Lower leg skin (tissue), 4 donors: ENCODE results near the gene NAV3. TPM values are rescaled to one million over a fixed set of nuclear protein-coding genes. Genes with fewer than 3 reads are reported as not detected.

Experiments
- DNase-seq, 2 donors: peaks; one replicate each; pipeline ENCODE4 v3.0.0-alpha.2; 2019; ENCODE audit warnings: low spot score in 2 of 2
- H3K4me3 ChIP-seq: fragments of 200-600 bp; sonication (generic); 2 replicates; pipeline ENCODE4 v1.5.1; 2017; ENCODE audit warnings: mild to moderate bottlenecking, low read depth; ENCODE audit not compliant: poor library complexity, severe bottlenecking
- POLR2A ChIP-seq, 2 donors: fragments of 450-650 bp; IDR thresholded peaks; one replicate each; pipeline ENCODE4 v1.6.1; 2016 to 2017; ENCODE audit warnings: antibody characterized with exemption in 2 of 2, mild to moderate bottlenecking in 1 of 2, moderate library complexity in 1 of 2
- WGBS, 2 donors: methylation state at CpG; one replicate each; pipeline ENCODE4 v1.1.5; 2018; 5-methylcytosine and 5-hydroxymethylcytosine counted together
- intact Hi-C: fragments of 100-400 bp; cut with DNase I; formaldehyde crosslinking; loops from one replicate; pipeline ENCODE4 v1.15.0; 2023; ENCODE audit warnings: low total_unique reads
- total RNA-seq, 4 donors: library from RNA; depleted of rRNA; stranded (reverse); fragments of >200 nt; gene quantifications; one replicate each; pipeline ENCODE4 v1.1.0, GENCODE V29; 2016
- TF ChIP-seq, protein P1 (sequence below), 3 donors: fragments of 450-650 bp; IDR thresholded peaks; one replicate each; pipeline ENCODE4 v1.5.1; 2016; ENCODE audit warnings: antibody characterized with exemption in 3 of 3, mild to moderate bottlenecking in 3 of 3, moderate library complexity in 2 of 3

The NAV3 gene
- total RNA-seq, 4 donors from 2014 or later: 8.0 to 22.5 (median 12.7) TPM

DNA sequence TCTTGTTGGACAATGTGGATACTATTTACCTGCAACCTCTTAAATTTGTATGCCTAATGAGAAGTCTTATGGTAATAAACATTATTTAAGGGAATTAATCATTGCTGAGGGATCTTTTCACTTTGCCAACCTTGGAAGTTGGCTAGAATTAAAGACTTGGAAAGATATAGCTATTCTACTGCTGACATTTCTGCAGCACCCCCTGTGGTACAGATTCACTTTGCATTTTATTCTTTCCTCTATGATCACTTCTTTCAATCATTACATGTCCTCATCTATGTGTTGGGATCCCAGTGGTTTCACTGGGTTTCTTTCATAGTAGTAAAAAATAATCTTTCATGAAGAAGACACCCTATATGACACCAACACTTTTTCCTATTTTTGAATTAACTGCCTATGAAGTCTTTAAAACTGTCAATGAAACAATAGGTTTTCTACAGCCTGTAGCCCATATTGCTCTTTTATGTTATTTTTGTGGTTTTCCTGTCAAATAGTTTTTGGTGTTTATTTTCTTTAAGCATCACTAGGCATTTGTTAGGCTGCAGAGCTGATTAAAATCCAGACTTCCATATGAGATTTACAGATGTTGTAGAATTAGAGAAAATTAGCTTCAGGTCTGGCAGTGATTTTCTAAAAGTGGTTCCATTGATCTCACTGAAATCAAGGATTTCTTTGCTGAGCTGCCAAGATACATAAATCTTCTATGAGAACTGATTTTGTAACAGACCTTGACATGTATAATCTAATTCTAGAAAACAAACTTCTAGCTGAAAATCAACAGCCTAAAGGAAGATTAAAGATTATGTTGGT is 256.1 kb downstream of the NAV3 start:
- no peak overlapping the region for H3K4me3 ChIP-seq
- intact Hi-C loops: no loop called here
- DNase-seq: no peak
- TF ChIP-seq, protein P1, sequence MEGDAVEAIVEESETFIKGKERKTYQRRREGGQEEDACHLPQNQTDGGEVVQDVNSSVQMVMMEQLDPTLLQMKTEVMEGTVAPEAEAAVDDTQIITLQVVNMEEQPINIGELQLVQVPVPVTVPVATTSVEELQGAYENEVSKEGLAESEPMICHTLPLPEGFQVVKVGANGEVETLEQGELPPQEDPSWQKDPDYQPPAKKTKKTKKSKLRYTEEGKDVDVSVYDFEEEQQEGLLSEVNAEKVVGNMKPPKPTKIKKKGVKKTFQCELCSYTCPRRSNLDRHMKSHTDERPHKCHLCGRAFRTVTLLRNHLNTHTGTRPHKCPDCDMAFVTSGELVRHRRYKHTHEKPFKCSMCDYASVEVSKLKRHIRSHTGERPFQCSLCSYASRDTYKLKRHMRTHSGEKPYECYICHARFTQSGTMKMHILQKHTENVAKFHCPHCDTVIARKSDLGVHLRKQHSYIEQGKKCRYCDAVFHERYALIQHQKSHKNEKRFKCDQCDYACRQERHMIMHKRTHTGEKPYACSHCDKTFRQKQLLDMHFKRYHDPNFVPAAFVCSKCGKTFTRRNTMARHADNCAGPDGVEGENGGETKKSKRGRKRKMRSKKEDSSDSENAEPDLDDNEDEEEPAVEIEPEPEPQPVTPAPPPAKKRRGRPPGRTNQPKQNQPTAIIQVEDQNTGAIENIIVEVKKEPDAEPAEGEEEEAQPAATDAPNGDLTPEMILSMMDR (IDR thresholded peaks at IDR 0.05): no peak
- TF ChIP-seq POLR2A (IDR thresholded peaks at IDR 0.05): no peak

DNA sequence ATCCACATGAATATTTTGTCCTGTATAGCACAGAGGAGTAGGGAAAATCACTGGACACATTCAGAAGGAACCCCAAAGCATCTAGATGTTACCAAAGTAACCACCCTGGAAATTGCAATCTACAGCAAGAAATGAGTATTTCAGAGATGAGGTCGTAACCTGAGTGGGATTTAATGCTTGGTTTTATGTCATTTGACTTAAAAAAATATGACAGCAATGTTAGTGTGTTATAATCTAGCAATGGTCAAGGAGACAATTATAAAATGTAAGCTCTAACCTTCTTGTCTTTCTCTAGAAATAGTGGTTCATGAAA is 256.6 kb downstream of the NAV3 start:
- no peak overlapping the region for H3K4me3 ChIP-seq
- TF ChIP-seq POLR2A (IDR thresholded peaks at IDR 0.05): no peak
- TF ChIP-seq, protein P1 (IDR thresholded peaks at IDR 0.05): no peak
- intact Hi-C loops: no loop called here
- DNase-seq: no peak
- 77 to 82% methylated on average over 1 of the region's 1 CpG for whole genome bisulfite sequencing, 2 donors

DNA sequence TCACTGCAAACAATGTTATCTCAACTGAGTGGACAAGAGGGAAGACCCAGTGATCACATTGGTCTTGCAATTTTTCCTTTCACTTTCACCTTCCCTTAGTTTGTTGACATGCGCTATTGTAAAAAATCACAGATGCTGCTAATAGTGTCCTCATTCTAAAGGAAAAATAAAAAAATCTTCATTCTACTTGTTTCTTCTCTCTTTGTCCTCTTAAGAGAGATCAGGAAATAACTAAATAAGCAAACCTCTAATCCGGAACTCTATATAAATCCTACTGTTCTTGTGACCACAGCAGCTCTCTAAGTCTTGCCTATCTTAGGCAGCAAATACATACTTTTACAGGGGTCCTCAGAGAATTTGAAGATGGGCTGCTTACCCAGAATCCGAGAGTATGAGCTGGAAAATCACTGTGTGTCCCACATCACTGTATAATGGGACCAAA is 257.7 kb downstream of the NAV3 start:
- 64 to 65% methylated on average over 3 of the region's 3 CpGs for WGBS, 2 donors
- intact Hi-C loops: no loop called here
- DNase-seq: no peak
- no peak overlapping the region for H3K4me3 ChIP-seq
- no peak for TF ChIP-seq POLR2A (IDR thresholded peaks at IDR 0.05)
- TF ChIP-seq, protein P1 (IDR thresholded peaks at IDR 0.05): no peak

DNA sequence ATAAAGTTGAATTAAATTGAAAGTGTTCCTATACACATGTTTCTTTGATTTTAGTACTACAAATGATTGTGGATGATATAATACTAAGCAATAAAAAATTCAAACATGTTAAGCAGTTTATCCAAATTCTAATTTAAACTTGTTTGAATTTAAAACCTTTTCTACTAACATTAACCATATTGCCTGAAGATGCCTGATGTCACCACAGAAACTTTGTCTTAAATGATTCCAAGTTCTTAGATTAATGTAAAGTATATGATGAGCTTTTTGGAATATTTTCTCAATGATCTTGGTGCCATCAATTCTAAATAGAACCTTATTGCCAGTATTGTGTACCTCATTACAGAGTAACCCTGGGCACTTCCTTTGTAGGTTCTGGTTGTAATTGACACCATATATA is 259.6 kb downstream of the NAV3 start:
- intact Hi-C loops: no loop called here
- no peak for TF ChIP-seq POLR2A (IDR thresholded peaks at IDR 0.05)
- TF ChIP-seq, protein P1 (IDR thresholded peaks at IDR 0.05): no peak
- DNase-seq: no peak
- H3K4me3 ChIP-seq: no peak overlapping the region

DNA sequence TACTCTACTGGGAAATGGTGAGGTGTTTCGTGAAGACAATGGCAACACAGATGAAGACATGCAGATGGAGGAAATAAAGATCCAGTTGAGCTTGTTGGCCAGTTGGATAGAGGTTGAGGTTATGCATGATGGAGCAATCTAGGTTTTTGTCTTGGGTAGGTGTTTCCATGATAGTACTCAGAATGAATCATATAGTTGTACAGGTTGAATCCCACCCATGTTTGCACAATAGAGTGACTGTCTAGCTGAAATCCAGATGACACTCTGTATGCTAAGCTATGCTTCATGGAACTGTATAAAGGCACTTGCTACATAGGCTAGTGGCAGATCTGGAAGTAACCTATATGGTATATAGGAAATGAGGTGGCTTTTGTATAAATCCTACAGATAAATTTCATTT is 264.9 kb downstream of the NAV3 start:
- intact Hi-C loops: no loop called here
- WGBS, 2 donors: 83 to 100% methylated on average over 1 of the region's 1 CpG
- H3K4me3 ChIP-seq: no peak overlapping the region
- TF ChIP-seq, protein P1 (IDR thresholded peaks at IDR 0.05): no peak
- no peak for TF ChIP-seq POLR2A (IDR thresholded peaks at IDR 0.05)
- no peak for DNase-seq
